Kidney (tissue), 14 donors: Measurements from ENCODE around the gene ATP1A1. TPM values are rescaled to one million over a fixed set of nuclear protein-coding genes. Genes with fewer than 3 reads are reported as not detected.

Experiments used
- DNase-seq, 5 donors: peaks; one replicate each; pipeline ENCODE4 v3.0.0-alpha.2; 2013 to 2020
- FAIRE-seq: peaks from 2 replicates; lab custom pipeline; 2012; peaks lifted over from hg19 to GRCh38; lab: Jason Lieb, UNC
- H3K27ac ChIP-seq, 2 donors: one replicate each; pipeline ENCODE4 v1.7.0; 2013; ENCODE audit warnings: low read depth in 2 of 2, low read length in 2 of 2, inconsistent platforms in 1 of 2
- H3K27me3 ChIP-seq: one replicate; pipeline ENCODE4 v1.7.1; 2013; ENCODE audit warnings: low read length, inconsistent platforms; ENCODE audit not compliant: control insufficient read depth, insufficient read depth
- H3K36me3 ChIP-seq, 3 donors: one replicate each; pipeline versions ENCODE4 v1.7.0 to v1.7.1; 2013; ENCODE audit warnings: low read length in 3 of 3, control low read depth in 1 of 3, inconsistent platforms in 1 of 3; ENCODE audit not compliant: insufficient read depth in 3 of 3, control insufficient read depth in 2 of 3
- H3K4me1 ChIP-seq, 3 donors: one replicate each; pipeline versions ENCODE4 v1.7.0 to v1.7.1; 2013; ENCODE audit warnings: low read length in 3 of 3, inconsistent platforms in 1 of 3, low read depth in 1 of 3; ENCODE audit not compliant: control insufficient read depth in 2 of 3, insufficient read depth in 2 of 3
- H3K4me3 ChIP-seq, 3 donors: one replicate each; pipeline versions ENCODE4 v1.7.0 to v1.8.1; 2013; ENCODE audit warnings: low read length in 3 of 3, control low read depth in 1 of 3, inconsistent platforms in 1 of 3
- H3K9ac ChIP-seq, 3 donors: one replicate each; pipeline versions ENCODE4 v1.7.0 to v1.7.1; 2013; ENCODE audit warnings: low read length in 3 of 3, control low read depth in 1 of 3, inconsistent platforms in 1 of 3
- H3K9me3 ChIP-seq, 3 donors: one replicate each; pipeline versions ENCODE4 v1.7.0 to v1.7.1; 2013; ENCODE audit warnings: low read length in 3 of 3, control low read depth in 1 of 3, inconsistent platforms in 1 of 3; ENCODE audit not compliant: control insufficient read depth in 2 of 3, insufficient read depth in 1 of 3
- intact Hi-C: fragments of 100-400 bp; cut with DNase I; formaldehyde crosslinking; loops from one replicate; pipeline ENCODE4 v1.11.1; 2022
- polyA plus RNA-seq: library from polyadenylated mRNA; stranded (reverse); fragments of 350-450 nt; fragmentation: Illumina TruSeq; extraction: RNeasy Lipid Tissue Mini Kit (QIAGEN cat#74804); gene quantifications from one replicate; pipeline ENCODE4 v1.2.3, GENCODE V29; 2014; ENCODE audit warnings: low read depth, low replicate concordance; ENCODE audit not compliant: insufficient read depth
- total RNA-seq: library from RNA; stranded (reverse); fragmentation: NEBNext Ultra II Directional; extraction: Animal tissue kit (Norgen Biotek cat#: 25700); gene quantifications from one replicate; pipeline ENCODE4 v1.2.1, GENCODE V29; 2021
- TF ChIP-seq, protein P1 (sequence below): IDR thresholded peaks from 3 replicates; pipeline ENCODE4 v1.5.1; 2012; ENCODE audit warnings: mild to moderate bottlenecking, moderate library complexity, borderline replicate concordance; ENCODE audit not compliant: insufficient read depth; ENCODE audit errors: extremely low read depth
- donor health status: control.
- donor health status: control.
- donor health status: control.
- donor health status: control.
- donor health status: control.
- donor health status: DM: yes; HTN: yes; CAD: no.
- donor health status: Normal renal cell carcinoma (clear cell type).

Gene ATP1A1
- total and polyA plus RNA-seq, 2 donors from 2014 or later, result 1,218 to 2,241 TPM

DNA sequence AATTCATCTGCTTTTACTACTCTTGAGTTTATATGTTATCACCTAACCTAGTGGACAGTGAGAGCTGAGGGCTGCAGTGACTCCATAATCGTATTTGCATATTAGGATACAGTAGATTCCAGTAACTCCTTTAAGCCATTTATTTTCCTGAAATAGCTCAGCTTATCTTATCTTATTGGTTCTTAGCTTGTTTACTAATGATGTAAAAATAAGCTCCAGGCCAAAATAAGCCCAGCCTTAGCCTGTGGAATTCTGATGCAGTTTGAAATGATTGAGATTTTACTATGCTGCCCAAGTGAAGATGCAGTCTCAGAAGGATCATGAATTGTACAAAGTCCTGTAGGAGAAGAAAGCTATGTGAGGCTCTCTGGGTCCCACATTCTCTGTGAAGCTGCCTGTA, 18.1 kb downstream of the ATP1A1 start:
- Histone ChIP-seq H3K9ac (no peak overlapping the region), H3K4me1 (peaks cover 0 to 16% (median 12%) of the 10 kb centered on the region in 3 donors), H3K4me3 (peak overlapping the region in 1 of 3 donors; percentile 3), H3K27me3 (no peaks in the 10 kb centered on the region), H3K36me3 (peaks cover 30 to 92% (median 67%) of the 10 kb centered on the region in 3 donors), H3K27ac (peak overlapping the region in 1 of 2 donors; percentile 10), H3K9me3 (no peaks in the 10 kb centered on the region)
- intact Hi-C loops, result no loop called here
- DNase-seq, result no peak
- TF ChIP-seq, protein P1, sequence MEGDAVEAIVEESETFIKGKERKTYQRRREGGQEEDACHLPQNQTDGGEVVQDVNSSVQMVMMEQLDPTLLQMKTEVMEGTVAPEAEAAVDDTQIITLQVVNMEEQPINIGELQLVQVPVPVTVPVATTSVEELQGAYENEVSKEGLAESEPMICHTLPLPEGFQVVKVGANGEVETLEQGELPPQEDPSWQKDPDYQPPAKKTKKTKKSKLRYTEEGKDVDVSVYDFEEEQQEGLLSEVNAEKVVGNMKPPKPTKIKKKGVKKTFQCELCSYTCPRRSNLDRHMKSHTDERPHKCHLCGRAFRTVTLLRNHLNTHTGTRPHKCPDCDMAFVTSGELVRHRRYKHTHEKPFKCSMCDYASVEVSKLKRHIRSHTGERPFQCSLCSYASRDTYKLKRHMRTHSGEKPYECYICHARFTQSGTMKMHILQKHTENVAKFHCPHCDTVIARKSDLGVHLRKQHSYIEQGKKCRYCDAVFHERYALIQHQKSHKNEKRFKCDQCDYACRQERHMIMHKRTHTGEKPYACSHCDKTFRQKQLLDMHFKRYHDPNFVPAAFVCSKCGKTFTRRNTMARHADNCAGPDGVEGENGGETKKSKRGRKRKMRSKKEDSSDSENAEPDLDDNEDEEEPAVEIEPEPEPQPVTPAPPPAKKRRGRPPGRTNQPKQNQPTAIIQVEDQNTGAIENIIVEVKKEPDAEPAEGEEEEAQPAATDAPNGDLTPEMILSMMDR, result no peak
- no peak for FAIRE-seq

DNA sequence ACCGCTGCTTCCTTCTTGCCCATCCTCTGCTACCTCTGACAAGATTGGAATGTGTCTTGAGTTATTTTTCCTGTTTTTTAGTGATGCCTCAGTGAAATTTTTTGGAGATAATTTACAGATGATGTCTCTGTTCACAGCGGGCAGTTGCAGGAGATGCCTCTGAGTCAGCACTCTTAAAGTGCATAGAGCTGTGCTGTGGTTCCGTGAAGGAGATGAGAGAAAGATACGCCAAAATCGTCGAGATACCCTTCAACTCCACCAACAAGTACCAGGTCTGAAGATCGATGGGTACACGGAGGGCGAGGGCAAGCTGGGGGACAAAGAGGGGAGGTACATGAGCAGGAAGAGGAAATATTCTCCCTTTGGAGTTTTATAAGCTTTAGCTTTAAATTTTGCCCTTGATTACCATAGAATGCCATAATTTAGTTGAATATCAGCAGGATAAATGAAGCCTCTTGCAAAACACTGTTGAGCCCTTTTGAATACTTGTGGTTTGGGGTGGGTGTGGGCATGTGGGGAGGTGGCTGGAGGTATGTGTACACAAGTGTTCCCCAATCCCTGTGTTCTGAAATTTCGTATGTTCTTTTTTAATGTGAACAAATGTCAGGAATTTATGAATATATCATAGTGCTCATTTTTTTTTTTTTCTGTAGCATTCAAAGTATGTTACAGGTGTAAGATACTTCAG, 19.8 kb downstream of the ATP1A1 start:
- peak overlapping the region in 1 of 2 donors; percentile 50 for H3K27ac ChIP-seq
- no peak for FAIRE-seq

DNA sequence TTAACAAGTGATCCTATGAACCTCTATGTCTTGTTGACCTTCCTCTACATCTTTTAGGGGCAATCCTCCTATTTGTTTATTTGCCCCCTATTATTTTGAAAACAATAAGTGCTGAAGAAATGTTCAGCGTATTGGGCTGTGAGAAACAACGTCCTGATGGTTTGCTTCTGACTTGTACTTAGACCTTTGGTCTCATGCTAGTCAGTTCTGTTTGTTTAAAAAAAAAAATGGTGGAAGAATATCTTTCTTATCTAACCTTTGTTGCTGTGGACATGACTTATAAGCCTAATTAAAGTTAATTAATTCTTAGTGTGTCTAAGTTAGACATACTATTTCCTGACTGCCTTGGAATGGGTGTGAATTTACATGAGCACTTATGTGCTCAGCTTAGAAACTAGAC, 20.7 kb downstream of the ATP1A1 start:
- Histone ChIP-seq H3K36me3 (peaks cover 37 to 93% (median 75%) of the 10 kb centered on the region in 3 donors), H3K9ac (no peak overlapping the region), H3K9me3 (no peaks in the 10 kb centered on the region), H3K27ac (no peak overlapping the region), H3K4me3 (no peak overlapping the region), H3K4me1 (peaks cover 0 to 17% (median 16%) of the 10 kb centered on the region in 3 donors), H3K27me3 (no peaks in the 10 kb centered on the region)
- intact Hi-C loops, result no loop called here
- DNase-seq, result no peak
- TF ChIP-seq, protein P1, result no peak
- FAIRE-seq, result no peak

More for the DNA sequence above, 19.8 kb downstream of the ATP1A1 start:
- Histone ChIP-seq H3K9ac (peak overlapping the region in 1 of 3 donors; percentile 20), H3K4me3 (no peak overlapping the region), H3K27me3 (no peaks in the 10 kb centered on the region), H3K4me1 (peaks cover 0 to 16% (median 14%) of the 10 kb centered on the region in 3 donors), H3K9me3 (no peaks in the 10 kb centered on the region), H3K36me3 (peaks cover 36 to 93% (median 75%) of the 10 kb centered on the region in 3 donors)
- TF ChIP-seq, protein P1, result no peak
- intact Hi-C loops, result no loop called here
- DNase-seq, result no peak
